Forelimb muscle (tissue), 1 donor: ENCODE measurements around the gene ENPP7. TPM values are rescaled to one million over a fixed set of nuclear protein-coding genes. Genes with fewer than 3 reads are reported as not detected.

Experiments
- DNase-seq: peaks from one replicate; pipeline ENCODE4 v3.0.0-alpha.2; 2013; ENCODE audit warnings: low read depth
- polyA plus RNA-seq: library from polyadenylated mRNA; unstranded; fragments of 120-200 nt; gene quantifications from one replicate; pipeline ENCODE4 v1.2.1, GENCODE V29; 2013; ENCODE audit not compliant: insufficient read length

Gene ENPP7
- polyA plus RNA-seq, 1 donor = not detected

DNA sequence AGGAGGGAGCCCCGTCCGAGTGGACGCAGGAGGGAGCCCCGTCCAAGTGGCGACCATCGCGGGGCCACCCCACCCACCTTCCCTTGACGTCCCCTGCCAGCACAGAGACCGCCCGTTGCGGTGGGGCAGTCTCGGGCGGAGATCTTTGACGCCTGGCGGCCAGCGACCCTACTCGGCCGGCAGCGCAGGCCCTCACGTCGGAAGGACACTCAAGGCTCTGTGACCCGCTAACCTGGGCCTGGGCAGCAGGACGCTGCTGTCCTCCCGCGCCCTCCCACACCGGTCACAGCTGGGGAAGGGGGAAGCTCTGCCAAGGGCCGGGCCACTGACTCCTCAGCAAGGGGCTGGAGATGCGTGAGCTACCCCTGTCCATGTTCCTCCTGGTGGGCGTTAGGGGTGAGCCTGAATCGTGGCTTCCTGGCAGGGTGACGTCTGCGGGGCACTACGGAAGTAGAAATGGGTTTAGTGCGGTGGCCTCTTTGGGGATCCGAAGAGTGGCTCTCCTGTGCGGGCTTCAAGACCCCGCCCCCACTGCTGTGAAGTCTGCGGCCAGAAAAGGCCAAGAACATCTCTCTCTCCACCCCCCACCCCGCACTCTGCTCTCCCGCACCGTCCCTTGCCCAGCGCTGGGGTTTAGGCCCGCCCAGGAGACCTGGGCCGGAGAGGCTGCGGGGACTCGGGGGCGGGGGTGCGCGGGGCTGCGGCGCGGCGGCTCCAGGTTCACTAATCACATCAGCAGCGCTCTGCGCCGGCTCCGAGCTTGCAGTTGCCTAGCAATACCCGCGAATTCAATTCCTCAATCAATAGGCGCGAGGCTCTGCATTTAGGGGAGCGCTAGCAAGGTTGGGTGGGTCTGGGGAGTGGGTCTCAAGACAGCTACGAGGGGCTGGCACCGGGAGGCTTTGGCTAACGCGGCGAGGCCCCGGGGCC is 60.3 kb downstream of the ENPP7 start:
- no peak for DNase-seq

DNA sequence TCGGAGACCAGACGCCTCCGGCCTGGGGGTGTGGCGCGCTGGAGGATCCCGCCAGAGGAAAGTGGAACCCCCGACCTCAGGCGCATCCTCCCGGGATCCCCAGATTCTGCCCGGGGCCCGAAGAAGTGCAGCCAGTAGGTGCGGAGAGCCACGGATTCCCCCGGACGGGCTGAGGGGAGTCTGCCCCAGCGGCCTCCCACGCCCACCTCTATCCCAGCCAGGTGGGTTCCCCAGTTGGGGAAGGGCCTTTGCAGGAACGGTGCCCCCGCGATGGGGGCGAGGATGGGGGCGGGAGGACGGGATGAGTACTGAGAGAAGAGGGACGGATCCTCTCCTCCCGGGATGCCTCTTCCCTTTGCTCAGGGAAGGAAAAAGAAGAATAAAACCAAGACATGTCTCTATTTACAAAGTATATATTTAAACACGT is 61.0 kb downstream of the ENPP7 start:
- DNase-seq = no peak

Other genes with a start within 250 kb of the ENPP7 start
- gene RBFOX3, start 119.9 kb upstream of the ENPP7 start, polyA plus RNA-seq = 0.70 TPM
- 9.0 TPM for gene CBX2, start 47.2 kb downstream of the ENPP7 start, polyA plus RNA-seq
- 5.6 TPM for gene CBX8, start 66.1 kb downstream of the ENPP7 start, polyA plus RNA-seq
- 10.0 TPM for gene CBX4, start 108.5 kb downstream of the ENPP7 start, polyA plus RNA-seq